GM19238 (cell line): ENCODE data around the gene UBXN10.

Experiments
- DNase-seq: peaks from one replicate; pipeline ENCODE4 v3.0.0; 2011; ENCODE audit warnings: low spot score; ENCODE audit not compliant: insufficient read length

Gene UBXN10

GRCh38 chr1:20151906-20152598 lies 33.8 kb upstream of the UBXN10 start:
- peak; percentile 92 for DNase-seq

DNA sequence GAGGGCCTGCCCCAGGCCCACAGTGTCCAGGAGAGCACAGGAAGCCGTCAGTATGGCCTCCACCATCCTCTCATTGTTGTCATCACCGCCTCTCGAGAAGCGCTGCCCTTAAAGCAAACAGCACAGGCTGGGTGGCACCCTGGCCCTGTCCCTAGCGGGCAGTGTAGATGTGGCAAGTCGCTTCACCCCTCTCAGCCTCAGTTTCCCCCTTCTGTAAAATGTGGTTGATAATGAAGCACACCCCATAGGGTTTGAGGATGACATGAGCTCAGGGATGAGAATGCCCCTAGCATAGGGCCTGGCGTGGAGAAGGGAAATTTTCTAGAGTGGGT lies 33.3 kb upstream of the UBXN10 start:
- no peak for DNase-seq

- DNase-seq: no peak
These were observed 32.9 kb upstream of the UBXN10 start for GRCh38 chr1:20153000-20153418.

GRCh38 chr1:20154301-20154831 lies 31.5 kb upstream of the UBXN10 start:
- DNase-seq: no peak

GRCh38 chr1:20158358-20159070 lies 27.4 kb upstream of the UBXN10 start:
- no peak for DNase-seq

- no peak for DNase-seq
These were observed 25.9 kb upstream of the UBXN10 start for GRCh38 chr1:20160034-20160433.

DNA sequence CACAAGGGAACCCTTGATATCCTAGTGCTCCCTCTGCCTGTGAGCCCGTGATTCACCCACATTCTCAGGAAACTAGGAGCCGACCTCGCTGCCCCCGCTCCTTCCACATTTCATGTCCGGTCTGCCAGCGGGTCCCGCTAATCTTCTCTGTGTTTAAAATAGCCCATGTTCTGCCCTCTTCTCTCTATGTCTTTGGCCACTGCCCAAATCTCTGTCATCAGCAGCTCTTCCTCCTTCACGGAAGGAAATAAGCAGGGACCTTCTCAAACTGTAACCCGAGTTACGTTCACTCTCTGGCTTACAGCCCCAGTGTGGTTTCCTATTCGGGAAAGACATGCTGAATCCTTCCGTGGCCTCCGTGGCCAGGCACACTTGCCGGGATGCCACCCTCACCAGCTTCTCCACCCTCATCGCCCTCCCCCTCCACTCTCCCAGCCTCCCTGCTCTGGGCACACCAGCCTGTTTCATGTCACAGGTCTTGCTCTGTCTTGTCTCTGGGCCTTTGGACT lies 21.1 kb upstream of the UBXN10 start:
- no peak for DNase-seq

- DNase-seq: no peak
These were observed 20.4 kb upstream of the UBXN10 start for GRCh38 chr1:20165522-20165951.

DNA sequence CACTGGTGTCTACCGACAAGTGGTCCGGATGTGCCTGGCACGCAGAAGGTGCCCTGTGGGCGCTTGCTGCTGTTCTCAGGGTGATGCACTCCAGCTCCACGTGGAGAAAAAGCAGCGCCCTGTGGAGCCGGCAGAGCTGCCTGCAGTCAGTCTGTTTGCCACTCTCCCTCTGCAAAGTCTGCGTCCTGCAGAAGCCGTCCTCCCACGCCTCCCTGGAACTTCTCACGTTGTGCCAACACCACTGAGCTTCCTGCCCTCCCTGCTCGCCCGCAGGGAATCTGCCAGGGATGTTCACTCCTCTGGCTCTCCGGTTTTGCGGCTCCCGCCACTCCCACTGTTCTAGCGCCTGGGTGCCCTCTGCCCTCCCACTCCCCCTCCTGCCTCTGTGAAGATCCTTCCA lies 19.8 kb upstream of the UBXN10 start:
- no peak for DNase-seq

- DNase-seq: no peak
These were observed 18.8 kb upstream of the UBXN10 start for GRCh38 chr1:20167126-20167525.

DNA sequence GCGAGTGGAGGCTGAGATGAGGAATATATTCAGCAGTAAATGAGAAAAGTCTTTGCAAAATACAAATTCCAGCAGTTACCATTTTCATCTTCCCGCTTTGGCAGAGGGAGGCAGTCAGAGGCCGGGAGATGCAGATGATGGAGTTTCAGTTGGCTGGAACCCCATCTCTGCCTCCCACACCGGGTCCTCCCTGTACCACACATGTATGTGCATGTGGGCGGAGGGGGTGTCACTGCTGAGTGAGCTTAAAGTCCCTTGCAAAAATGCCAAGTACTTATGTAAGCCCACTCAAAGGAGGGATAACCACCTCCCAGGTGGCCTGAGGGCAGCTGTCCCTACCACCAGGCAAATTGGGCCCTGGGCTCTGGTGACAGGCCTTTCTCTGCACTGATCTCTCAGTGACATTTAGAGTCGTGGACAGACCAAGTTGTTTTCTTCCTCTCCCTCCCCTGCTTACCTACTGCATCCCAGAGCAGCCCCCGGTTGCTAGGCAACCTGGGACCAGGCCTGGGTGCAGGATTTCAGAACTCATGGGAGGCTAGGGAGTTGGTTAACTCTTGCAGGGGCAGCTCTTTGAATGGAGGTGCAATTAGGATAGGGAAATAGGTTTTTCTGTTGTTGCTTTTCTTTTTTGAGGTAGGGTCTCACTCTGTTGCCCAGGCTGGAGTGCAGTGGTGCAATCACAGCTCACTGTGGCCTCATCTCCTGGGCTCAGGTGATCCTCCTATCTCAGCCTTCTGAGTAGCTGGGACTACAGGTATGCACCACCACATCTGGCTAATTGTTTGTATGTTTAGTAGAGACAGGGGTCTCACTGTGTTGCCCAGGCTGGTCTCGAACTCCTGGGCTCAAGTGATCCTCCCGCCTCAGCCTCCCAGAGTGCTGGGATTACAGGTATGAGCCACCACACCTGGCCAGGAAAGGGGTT lies 17.1 kb upstream of the UBXN10 start:
- no peak for DNase-seq

- DNase-seq: no peak
These were observed 16.0 kb upstream of the UBXN10 start for GRCh38 chr1:20169932-20170331.

GRCh38 chr1:20172033-20172590 lies 13.8 kb upstream of the UBXN10 start:
- no peak for DNase-seq

GRCh38 chr1:20174937-20175666 lies 10.8 kb upstream of the UBXN10 start:
- DNase-seq: no peak

DNA sequence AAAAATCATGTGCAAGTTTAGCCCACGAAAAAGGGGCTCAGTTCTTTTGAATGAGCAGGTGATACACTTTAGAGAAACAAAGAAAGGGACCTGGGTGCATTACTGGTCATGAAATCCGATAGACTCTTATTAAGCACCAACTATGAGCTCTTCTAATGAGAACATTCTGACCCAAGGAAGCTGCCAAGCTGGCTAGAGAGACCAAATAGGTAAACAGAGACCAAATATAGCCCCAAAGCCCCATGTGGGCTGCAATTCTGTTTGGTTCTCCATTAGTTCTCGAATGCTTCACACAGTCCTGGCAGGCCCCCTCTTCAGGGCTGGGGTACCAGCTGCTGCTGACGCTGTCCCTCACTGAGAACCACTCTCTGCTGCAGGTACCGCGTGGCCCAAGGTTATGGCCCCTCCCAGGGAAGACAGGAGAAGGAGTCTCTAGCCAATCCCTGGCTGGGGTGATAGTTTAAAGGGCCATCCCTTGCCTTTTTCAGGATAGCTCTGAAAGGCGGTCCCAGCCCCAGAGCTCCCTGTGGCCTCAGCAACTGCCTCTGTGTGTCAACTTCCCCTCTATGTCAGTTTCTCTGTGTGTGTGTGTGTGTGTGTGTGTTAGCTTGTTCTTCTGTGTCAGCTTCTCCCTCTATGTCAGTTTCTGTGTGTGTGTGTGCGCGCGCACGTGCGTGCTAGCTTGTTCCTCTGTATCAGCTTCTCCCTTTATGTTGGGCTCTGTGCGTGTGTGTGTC lies 7.1 kb upstream of the UBXN10 start:
- no peak for DNase-seq

GRCh38 chr1:20179371-20180128 lies 6.3 kb upstream of the UBXN10 start:
- DNase-seq: no peak

- DNase-seq: no peak
These were observed 5.6 kb upstream of the UBXN10 start for GRCh38 chr1:20180129-20180843.

- no peak for DNase-seq
These were observed 5.1 kb upstream of the UBXN10 start for GRCh38 chr1:20180844-20181207.

DNA sequence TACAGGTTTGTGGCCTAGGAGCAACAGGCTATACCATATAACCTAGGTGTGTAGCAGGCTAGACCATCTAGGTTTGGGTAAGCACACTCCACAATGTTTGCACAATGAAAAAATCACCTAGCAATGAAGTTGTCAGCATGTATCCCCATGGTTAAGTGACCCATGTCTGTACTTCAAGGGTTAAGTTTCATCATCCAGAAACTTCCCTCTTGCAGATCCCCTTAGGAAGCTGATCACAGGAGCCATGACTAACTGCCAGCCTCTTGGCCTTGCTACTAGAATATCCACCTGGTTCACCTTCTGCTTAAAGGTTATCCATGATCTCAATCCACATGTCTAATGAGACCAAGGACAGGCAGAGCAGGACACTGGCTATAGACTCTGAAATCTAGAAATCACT lies 3.5 kb upstream of the UBXN10 start:
- DNase-seq: no peak
